NCI-H460 (cell line): ENCODE data around the gene SULT2B1. TPM values are rescaled to one million over a fixed set of nuclear protein-coding genes. Genes with fewer than 3 reads are reported as not detected.
"Not testable (repeated sequence)": the region's sequence is repeated elsewhere in the genome, so short reads cannot be mapped to it uniquely, and the experiment has no call there.

Experiments used
- DNase-seq: peaks from one replicate; pipeline ENCODE4 v3.0.0-alpha.2; 2016; ENCODE audit warnings: low read depth; ENCODE audit errors: extremely low read depth
- polyA plus RNA-seq: library from polyadenylated mRNA; depleted of rRNA; stranded (reverse); fragments of >200 nt; gene quantifications from 2 replicates; pipeline ENCODE4 v1.2.3, GENCODE V29; 2014; cell fraction: nucleus; rRNA removed
- total RNA-seq: library from RNA; depleted of rRNA; stranded (reverse); fragments of >200 nt; shearing (Covaris generic); gene quantifications from 2 replicates; pipeline ENCODE4 v1.2.3, GENCODE V29; 2014; rRNA removed

SULT2B1 gene
- total RNA-seq = 0.12 TPM in 1 of 2 replicates, not detected in the other
- polyA plus RNA-seq = not detected in 2 replicates

DNA sequence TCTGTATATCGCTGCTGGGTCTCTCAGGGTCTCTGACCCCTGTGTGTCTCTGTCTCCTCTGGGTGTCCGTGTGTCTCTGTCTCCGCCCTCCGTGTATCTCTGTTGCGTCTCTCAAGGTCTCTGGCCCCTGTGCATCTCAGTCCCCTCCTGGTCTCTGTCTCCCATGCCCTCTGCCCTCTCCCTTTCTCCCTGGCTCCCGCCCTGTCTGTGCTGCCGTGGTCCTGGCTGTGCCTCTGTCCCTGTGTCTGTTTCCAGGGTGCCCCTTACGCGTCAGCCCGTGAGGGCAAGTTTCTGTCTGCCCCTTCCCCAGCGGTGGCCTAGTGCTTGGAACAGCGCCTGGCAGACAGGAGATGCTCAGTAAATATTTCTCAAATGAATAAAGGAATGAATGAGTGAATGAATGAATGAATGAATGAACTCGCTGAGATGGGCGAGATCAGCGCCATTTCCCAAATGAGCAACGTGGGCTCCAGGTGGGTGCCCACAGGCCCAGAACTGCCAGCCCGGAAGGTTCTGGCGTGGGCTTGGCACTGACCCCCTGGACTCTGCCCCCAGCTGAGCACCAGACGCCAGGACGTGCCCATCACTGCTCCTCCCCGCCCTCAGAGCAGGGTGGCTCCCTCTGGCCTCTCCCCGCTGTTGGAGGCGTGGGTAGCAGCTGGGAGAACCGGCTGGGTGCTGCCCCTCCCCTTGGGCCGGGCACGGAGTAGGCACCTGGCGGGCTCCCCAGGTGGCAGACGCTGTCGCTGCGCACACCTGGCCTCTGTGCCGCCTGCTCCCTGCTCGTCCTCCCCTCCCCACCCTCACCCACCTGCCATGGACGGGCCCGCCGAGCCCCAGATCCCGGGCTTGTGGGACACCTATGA, at the start of gene SULT2B1:
Gene SULT2B1, plus strand, starts transcription at position 736 of the 866 bp plus-strand sequence. Its CDS starts 81 bp downstream, at position 817.
- no peak for DNase-seq

DNA sequence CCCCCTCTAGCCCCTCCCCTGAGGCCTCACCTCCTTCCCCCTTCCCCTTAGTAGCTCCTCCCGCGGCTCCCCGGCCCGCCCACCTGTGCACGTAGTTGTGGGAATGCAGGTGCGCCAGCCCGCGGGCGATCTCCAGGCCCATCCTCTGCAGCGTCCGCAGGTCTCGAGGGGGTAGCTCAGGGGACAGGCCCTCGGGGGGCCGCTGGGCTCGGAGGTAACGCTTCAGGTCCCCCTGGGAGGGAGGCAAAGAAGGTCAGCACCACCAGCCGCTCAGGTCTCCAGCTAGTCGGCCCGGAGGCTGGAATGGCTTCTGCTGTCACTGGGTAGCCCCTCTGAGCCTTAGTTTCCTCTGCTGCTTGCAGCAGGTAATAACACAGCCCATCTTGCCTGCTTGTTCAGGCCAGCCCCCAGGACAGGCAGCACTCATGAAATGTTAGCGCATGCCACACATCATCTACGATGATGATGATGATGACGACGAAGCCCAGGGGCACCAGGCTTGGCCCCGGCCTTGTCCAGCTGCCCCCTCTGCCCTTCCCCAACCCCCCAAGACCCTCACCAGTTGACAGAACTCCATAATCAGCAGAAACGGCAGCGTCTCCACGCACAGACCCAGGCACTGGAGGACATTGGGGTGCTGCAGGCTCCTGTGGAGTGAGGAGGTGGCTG, 49.5 kb upstream of the SULT2B1 start:
- DNase-seq = no peak

DNA sequence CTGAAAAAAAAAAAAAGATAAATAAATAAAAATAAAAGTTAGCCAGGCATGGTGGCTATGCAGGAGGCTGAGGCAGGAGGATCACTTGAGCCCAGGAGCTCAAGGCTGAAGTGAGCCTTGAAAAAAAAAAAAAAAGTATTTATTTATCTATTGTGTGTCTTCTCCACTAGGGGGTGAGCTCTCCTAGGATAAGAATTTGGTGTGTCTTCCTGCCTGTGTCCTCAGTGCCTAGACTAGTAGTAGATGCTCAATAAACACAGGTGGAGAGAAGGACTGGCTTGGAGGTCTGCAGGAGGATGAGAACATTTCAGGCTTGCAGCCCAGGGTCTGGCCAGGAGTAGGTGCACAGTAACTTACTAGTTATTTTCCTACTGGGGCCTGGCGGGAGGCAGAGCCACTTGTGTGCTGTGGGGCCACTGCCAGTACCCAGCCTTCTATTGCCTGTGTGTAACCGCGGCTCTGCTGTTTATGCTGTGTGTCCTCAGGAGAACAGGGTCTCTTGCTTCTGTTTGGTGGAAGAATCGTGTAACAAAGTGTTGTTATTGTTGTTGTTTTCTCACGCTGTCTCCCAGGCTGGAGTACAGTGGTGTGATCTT, 45.7 kb upstream of the SULT2B1 start:
- peak; percentile 48 for DNase-seq

DNA sequence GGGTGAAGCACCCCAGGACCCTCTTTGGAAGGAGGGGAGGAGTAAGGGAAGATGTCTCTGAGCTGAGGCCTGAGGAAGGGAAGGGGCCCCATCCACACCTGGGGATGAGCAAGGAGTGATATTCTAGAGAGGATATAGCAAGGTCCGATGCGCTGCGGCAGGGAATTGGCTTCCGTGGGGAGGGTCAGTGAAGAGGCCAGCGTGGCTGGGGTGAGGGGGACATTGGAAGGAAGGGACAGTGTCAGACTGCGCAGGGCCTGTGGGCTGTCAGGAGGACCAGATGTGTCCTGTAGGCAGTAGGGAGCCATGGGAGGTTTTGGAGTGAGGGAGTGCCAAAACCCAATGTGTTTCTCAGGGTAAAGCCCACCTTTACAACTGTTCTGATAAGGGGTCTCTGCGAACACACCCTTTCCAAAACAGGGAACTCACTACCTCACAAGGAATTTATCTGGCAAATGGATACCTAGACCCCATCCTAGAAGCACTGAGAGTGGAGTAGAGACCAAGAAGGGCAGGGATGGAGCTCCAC, 44.0 kb upstream of the SULT2B1 start:
- DNase-seq = no peak

DNA sequence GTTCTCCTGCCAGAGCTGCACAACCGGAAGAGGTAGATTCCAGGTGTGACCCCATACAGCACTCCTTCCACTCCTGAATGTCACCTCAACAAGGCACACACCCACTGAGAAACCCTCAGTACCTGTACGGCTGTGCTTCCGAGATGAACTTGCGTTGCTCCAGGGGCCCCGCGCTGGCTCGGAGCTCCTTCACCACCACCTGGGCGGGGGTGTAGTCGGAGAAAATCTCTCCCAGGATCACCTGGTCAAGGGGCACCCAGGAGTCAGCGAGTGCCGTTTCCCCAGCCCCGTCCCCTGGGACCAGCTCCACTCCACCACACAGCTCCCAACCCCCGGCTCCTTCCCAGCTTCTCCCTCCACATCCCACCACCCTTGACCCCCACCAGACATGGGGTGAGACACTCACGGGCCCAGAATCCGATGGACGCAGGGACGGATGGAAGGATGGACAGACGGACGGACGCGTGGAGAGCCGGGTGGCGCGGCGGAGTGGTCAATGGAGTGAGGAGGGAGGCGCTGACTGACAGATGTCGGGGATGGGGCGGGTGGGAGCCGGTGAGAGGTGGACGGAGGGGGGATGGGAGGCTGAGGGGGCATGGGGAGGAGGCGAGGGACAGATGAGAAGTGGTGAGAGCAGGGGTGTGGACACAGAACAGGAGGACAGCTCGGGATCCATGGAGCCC, 43.1 kb upstream of the SULT2B1 start:
- DNase-seq = no peak

DNA sequence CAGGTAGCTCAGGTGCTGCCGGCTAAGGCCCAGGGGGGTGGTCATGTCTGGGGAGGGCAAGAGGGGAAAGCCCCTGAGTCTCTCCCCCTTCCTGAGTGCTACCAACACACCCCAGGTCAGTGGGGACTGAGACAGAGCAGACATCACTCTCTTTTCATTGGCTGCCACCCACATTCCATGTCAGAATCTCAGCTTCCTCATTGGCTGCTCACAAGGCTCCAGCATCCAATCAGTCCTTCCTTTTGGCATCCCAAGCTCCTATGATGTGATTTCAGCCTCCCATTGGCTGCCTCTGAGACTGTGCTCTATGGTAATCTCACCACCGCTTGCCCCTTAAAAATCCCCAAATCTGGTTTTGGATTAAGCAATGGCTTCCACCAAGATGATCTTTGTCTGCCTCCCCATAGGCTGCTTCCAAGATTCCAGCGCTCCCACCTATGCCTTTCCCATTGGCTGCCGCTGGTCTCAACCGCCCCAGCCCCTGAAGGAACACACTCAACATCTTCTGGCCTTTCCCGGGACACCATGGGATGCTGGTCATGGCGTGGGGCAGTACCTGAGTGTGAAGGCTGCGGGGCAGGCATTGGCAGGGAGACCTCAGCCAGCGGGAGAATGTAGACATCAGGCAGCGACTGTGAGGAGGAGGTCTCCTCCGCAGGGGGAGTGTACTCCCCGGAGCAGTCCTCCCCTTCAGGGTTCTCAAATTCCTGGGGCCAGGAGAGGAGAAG, 42.3 kb upstream of the SULT2B1 start:
- DNase-seq = no peak

DNA sequence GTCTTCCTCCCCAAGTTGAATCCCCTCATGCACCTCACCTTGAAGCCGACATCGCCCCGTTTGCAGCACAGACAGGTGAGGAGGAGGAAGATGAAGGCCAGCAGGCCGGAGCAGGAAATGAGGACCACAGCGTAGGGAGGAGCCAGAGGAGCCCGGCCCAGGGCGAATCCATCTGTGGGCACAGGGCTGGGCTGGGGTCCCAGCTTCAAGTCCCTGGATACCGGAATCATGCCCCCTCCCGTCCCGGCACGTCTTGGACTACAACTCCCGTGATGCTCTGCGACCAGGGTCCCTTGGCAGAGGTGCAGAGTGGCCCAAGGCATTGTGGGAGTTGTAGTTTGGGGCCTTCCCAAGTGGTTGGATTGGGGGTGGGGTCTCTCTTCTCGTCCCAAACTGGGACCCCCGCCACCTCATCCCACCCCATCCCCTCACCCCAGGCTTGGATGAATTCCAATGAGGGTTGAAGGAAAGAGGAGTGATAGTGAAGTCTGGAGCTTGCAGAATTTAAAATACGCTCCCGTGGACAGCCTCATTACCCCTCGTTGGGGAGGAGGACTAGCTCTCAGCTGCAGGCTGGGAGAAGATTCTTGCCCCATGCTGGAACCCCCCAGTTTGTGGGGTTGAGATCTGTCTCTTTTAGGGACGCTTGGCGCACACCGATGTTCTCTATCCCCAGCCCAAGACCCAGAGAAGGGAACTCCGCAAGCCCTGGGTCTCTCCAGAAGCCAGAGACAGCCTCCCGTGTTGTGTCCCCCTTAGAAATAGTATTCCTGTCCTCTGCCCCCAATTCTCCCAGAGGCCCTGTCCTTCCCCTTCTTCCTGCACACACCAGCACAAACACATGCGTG, 41.3 kb upstream of the SULT2B1 start:
- peak; percentile 38 for DNase-seq

DNA sequence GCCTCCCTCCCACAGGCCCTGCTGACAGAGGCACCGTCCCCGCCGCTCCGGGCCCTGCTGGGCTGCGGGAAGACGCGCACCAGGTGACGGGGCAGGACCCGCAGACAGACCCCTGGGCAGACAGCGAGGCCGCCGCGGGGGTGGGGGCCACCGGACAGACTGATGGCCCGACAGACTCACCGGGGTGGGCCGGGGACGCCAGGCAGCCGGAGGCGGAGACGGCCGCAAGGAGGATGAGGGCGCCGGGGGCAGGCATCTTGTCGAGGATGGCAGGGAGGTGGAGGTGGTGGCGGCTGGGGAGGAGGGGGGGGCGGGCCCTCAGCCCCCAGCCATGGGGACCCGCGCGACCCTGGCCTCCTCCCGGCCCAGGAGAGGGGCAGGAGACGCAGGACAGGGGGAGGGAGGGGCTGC, 40.6 kb upstream of the SULT2B1 start:
- no peak for DNase-seq

DNA sequence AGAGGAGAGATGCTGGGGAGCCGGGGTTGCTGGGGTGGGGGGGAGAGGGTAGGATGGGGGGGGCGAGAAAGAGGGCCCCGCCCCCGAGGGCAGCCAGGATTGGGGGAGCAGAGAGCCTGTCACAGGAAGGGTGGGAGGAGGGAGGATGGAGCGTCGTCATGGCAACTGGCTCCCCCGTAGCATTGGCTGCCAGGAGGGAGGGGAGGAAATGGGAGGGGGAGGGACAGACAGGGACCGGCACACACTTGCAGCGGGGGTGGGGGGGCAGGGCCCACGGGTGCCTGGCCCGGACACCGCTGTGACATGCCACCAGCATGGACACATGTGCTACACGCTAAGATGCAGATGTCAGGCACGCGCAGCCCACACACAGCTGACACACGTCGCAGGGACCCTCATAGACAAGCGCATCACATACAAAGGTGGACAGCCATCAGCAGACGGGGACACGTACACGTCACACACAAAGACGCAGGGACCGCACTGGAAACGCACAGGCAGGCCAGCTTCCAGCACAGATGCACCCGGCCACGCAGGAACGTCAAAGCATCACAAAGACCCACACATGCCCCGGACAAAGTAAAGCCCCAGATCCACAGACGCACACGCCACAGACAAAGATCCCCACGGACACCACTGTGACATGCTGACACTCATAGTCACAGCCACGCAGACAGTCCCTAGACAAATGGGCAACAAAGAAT, 40.0 kb upstream of the SULT2B1 start, which contains the start of gene LMTK3:
Gene LMTK3, minus strand, starts transcription at position 36 of the 704 bp plus-strand sequence. CDS start 259 bp downstream, outside the sequence.
- DNase-seq = no peak

DNA sequence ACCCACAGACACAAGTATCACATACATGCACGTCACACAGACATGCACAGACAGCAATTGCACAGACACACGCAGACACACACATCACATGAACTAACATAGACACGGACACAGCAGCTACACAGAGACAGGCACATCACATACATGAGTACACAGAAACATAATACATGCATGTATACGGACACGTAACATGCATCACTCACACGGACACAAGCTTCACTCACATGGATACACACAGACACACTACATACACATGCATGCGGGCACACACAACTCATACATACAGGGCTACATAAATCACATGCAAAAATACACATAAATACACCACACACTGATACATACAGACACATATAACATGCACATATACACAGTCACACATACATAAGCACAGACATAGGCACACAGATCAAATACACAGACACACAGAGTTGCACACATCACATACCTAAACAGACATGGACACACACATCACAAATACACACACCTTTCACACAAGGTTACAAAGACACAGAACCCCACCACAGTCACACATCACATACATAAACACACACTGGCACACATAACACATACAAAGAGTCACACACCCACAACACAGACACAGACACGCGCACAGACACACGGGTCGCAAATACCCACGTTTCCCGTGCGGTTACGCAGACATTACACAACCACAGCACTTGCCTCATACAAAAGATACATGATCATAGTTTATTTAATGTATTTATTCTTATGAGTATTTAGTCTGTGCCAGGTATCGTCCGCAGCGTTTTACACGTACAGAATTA, 39.3 kb upstream of the SULT2B1 start:
- no peak for DNase-seq

DNA sequence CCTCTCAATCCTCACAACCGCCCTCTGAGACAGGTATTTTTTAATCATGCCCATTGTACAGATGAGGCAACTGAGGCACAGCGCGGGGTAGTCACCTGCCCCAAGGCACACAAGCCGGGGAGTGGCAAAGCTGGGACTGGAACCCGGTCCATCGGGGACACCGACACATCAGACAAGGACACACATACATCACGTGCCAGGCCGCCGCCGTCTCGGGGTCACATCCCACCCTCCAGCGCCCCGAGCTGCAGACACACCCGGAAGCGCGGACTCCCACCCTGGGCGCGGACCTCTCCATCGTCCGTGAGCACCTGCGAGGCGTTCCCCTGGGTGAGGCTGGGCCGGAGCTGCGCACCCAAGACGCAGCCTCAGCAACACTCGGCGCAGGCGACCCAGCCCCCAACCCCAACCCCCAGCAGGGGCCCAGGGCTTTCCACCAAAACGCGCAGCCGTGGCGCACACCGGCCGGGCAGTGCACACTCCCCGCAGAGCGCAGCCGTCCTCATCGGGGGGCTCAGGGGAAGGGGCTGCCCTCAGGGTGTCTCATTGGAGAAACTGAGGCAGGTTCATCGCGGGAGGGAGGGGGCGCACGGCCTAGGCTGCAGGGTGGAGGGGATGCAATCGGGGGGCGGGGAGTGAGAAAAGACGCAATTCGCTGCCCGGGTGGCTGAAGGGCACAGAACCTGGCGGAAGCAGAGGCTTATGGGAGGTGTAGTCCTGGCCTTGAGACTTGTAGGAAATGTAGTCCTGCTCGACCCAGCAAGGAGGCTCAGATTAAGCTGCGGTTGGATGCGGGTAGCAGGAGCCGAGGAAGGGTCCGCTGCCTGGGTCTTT, 38.5 kb upstream of the SULT2B1 start:
- DNase-seq = peak; percentile 56

DNA sequence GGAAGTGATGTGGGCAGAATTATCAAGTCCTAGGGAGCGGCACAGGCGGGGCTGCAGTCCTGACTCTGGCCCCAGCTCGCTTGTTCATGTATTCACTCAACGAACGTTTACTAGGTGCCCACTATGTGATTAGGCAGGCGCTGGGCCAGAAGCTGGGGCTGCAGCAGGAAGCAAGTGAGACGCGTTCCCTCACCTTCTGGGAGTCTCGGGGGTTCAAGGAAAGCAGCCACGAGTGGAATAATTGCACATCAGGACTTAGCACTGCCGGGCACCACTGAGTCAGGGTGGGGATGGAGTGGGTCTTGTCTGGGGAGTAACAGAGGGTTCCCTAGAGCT, 37.9 kb upstream of the SULT2B1 start:
- DNase-seq = no peak

DNA sequence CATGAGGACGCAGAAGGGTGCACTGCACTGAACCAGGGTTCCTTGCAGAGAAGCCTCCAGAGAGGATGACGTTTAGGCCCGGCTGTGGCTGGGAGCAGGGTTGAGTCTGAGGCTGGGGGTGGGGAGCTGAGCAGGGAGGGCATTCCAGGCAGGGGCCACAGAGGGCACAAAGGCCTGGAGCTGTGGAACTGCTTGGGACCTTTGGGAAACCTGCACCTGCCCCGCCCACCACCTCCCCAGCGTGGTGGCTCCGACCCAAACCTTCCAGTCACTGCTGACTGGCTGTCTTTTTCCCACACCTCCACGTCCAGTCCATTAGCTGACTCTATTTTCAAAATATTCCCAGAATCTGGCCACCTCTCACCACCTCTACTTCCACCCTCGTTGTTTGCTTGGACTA, 35.4 kb upstream of the SULT2B1 start:
- no peak for DNase-seq

DNA sequence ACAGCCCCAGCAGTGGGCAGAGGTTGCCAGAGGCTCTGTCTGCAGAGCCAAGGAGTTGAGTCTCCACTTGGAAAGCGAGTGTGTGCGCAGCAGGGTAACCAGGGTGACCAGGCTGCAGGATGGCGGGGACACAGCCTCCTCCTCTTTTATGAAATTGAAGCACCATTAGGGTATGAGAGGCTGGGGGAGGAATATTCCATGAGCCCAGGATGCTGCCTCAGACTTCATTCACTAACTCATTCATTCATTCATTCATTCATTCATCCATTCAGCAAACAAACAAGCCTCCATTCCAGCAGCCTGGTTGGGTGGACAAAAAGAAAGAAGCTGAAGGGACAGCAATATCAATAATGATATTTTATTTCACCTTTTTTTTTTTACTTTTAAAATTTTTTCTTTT, 33.8 kb upstream of the SULT2B1 start:
- no peak for DNase-seq

DNA sequence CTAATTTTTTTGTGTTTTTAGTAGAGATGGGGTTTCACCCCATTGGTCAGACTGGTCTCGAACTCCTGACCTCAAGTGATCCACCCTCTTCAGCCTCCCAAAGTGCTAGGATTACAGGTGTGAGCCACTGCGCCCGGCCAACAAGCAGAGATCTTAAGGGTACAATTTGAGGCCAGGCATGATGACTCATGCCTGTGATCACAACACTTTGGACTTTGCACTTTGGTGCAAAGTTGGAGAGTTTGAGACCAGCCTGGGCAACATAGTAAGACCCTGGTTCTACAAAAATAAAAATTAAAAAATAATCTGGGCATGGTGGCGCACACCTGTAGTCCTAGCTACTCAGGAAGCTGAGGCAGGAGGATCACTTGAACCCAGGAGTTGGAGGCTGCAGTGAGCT, 32.5 kb upstream of the SULT2B1 start:
- not testable (repeated sequence) for DNase-seq

DNA sequence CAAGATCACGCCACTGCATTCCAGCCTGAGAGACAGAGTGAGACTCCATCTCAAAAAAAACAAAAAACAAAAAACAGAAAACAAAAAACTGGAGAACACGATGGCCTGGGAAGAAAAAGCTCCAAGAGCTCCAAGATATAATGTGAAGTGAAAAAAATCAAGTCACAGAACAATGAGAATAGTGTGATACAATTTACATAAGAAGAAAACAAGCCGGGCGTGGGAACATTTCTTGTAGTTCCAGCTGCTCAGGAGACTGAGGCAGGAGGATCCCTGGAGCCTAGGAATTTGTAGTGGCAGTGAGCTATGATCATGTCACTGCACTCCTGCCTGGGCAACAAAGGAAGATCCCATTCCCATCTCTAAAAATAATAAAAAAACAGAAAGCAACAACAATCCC, 31.8 kb upstream of the SULT2B1 start:
- no peak for DNase-seq

DNA sequence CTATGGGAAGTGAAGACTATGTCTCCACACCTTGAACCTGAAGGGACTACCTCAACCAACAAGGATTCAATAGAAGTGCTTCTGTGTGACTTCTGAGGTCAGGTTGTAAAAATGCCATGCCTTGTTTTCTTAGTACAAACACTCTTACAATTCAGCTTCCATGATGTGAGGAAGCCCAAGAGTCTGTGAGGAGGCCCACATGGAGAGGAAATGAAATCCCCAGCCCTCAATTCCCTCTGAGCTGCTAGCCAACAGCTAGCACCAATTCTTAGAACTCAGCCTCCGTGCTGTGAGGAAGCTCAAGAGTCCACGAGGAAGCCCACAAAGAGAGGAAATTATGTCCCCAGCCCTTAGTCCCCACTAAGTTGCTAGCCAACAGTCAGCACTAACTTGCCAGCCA, 27.8 kb upstream of the SULT2B1 start:
- no peak for DNase-seq
